ENCODE data around the gene GALNTL6. TPM values are rescaled to one million over a fixed set of nuclear protein-coding genes. Genes with fewer than 3 reads are reported as not detected.

GALNTL6 gene
- total and polyA plus RNA-seq, 2 donors (not counting 3 experiments of a cell fraction or from before 2014, with no cell fraction given) = not detected

DNA sequence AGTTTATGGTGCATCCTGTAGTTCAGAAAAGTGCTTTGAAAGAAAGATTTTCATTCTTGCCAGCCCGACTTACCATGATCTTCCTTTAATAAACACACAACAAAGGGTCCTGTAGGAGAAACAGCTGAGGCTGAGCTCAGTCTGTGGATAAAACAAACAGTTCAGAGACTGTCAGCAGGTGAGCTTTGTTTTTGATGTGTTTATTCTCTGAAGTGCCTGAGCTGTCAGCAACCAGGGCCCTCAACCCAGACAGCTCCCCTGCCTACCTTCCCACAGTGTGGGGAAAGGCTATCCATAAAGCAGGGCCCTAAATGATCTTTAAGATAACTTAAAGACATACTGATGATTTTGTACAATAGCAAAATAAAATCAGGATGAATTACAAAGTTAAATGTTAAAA lies 896.2 kb downstream of the GALNTL6 start:
- Histone ChIP-seq H3K4me3 (replicated peaks in 1 of 3; ENCODE audit: insufficient read depth in 1 of 3, low read depth in 1 of 3, low read length in 3 of 3) (no peak overlapping the region), H3K79me2 (ENCODE audit: control insufficient read depth, insufficient read depth, low read length) (no peaks in the 10 kb centered on the region), H3K27me3 (ENCODE audit: control insufficient read depth in 2 of 2, insufficient read depth in 2 of 2, low read length in 2 of 2) (no peaks in the 10 kb centered on the region), H3K9me3 (replicated peaks; ENCODE audit: control insufficient read depth, insufficient read depth, low read length) (peaks cover 5% of the 10 kb centered on the region), H3K9ac (replicated peaks; ENCODE audit: extremely low read depth, insufficient read depth, low read length) (no peak overlapping the region), H4K20me1 (replicated peaks; ENCODE audit: control insufficient read depth, extremely low read depth, insufficient read depth, low read length) (no peaks in the 10 kb centered on the region), H3K27ac (ENCODE audit: insufficient read depth, low read depth, low read length) (no peak overlapping the region), H3K4me1 (ENCODE audit: control insufficient read depth, extremely low read depth, insufficient read depth, low read length) (no peaks in the 10 kb centered on the region), H3K4me2 (ENCODE audit: insufficient read depth, low read length) (no peak overlapping the region), H3K9me1 (replicated peaks; ENCODE audit: control insufficient read depth, extremely low read depth, insufficient read depth, low read length) (no peaks in the 10 kb centered on the region), H3K36me3 (ENCODE audit: control insufficient read depth in 2 of 2, extremely low read depth in 1 of 2, insufficient read depth in 2 of 2, low read length in 2 of 2) (no peaks in the 10 kb centered on the region), H2AFZ (ENCODE audit: low read depth, low read length) (no peak overlapping the region)
- ChIA-PET CTCF (no interaction called here), POLR2A (no interaction called here)
- no TSS peak for BruUV-seq (replicated peaks)
- DNase-seq (ENCODE audit: low read depth, low spot score) = no peak
- no peak for FAIRE-seq
- intact Hi-C loops (cut with micrococcal nuclease) = no loop called here
- dilution Hi-C loops (cut with MboI; ENCODE audit: extremely low pct_ligation_motif_present, low sequenced_read_pairs) = no loop called here
- TF ChIP-seq, protein P1, sequence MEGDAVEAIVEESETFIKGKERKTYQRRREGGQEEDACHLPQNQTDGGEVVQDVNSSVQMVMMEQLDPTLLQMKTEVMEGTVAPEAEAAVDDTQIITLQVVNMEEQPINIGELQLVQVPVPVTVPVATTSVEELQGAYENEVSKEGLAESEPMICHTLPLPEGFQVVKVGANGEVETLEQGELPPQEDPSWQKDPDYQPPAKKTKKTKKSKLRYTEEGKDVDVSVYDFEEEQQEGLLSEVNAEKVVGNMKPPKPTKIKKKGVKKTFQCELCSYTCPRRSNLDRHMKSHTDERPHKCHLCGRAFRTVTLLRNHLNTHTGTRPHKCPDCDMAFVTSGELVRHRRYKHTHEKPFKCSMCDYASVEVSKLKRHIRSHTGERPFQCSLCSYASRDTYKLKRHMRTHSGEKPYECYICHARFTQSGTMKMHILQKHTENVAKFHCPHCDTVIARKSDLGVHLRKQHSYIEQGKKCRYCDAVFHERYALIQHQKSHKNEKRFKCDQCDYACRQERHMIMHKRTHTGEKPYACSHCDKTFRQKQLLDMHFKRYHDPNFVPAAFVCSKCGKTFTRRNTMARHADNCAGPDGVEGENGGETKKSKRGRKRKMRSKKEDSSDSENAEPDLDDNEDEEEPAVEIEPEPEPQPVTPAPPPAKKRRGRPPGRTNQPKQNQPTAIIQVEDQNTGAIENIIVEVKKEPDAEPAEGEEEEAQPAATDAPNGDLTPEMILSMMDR (IDR thresholded peaks at IDR 0.05; ENCODE audit: extremely low read depth in 1 of 2, insufficient read depth in 1 of 2, low read depth in 1 of 2, low read length in 2 of 2) = no peak
- TF ChIP-seq MYC (IDR thresholded peaks at IDR 0.05; ENCODE audit: low read depth, low read length) = no peak
- TF ChIP-seq JUN (IDR thresholded peaks at IDR 0.05; ENCODE audit: borderline replicate concordance, insufficient read depth, insufficient read length, low read depth) = no peak
- TF ChIP-seq, protein P2, sequence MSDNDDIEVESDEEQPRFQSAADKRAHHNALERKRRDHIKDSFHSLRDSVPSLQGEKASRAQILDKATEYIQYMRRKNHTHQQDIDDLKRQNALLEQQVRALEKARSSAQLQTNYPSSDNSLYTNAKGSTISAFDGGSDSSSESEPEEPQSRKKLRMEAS (IDR thresholded peaks at IDR 0.05; ENCODE audit: insufficient read depth, insufficient read length) = no peak
- no peak for TF ChIP-seq FOS (IDR thresholded peaks at IDR 0.05; ENCODE audit: borderline replicate concordance, insufficient read depth, low read length)
- no peak for TF ChIP-seq POLR2AphosphoS5 (IDR thresholded peaks at IDR 0.05; ENCODE audit: insufficient read depth, low read depth, low read length)
- no peak for TF ChIP-seq GATA2 (IDR thresholded peaks at IDR 0.05; ENCODE audit: insufficient read depth, insufficient read length, low read depth, low read length)
- no peak for TF ChIP-seq EZH2 (IDR thresholded peaks at IDR 0.05; ENCODE audit: borderline replicate concordance, low read depth, low read length, severe bottlenecking)
- no peak for TF ChIP-seq POLR2A (IDR thresholded peaks at IDR 0.05; ENCODE audit: low read depth, low read length)

Data from endothelial cell of umbilical vein (primary cell).